GM12878 (cell line): ENCODE results near the gene LIG3.

Experiments
- CBFB ChIP-seq: IDR thresholded peaks from 2 replicates; pipeline ENCODE4 v1.6.1; 2016; ENCODE audit warnings: antibody characterized with exemption, low read depth
- CEBPB ChIP-seq, 2 experiments: fragments of 150-350 bp in 1 of 2; IDR thresholded peaks; 2 replicates each; pipeline ENCODE4 v1.6.1; 2012 to 2014; ENCODE audit warnings: low read depth in 2 of 2, low read length in 2 of 2, borderline replicate concordance in 1 of 2, inconsistent platforms in 1 of 2
- FOS ChIP-seq: IDR thresholded peaks from 3 replicates; pipeline ENCODE4 v1.6.1; 2011; ENCODE audit warnings: borderline replicate concordance; ENCODE audit not compliant: insufficient read length; ENCODE audit errors: extremely low read depth
- MAX ChIP-seq: IDR thresholded peaks from 2 replicates; pipeline ENCODE4 v1.6.1; 2012; ENCODE audit warnings: low read depth, low read length, improper control_type of control experiment
- MTA3 ChIP-seq: IDR thresholded peaks from 2 replicates; pipeline ENCODE4 v1.6.1; 2012; ENCODE audit warnings: low read length, inconsistent platforms, borderline replicate concordance
- POLR2AphosphoS5 ChIP-seq: IDR thresholded peaks from 2 replicates; pipeline ENCODE4 v1.6.1; 2011; ENCODE audit warnings: mild to moderate bottlenecking, low read length, inconsistent platforms
- POU2F2 ChIP-seq: IDR thresholded peaks from 3 replicates; pipeline ENCODE4 v1.6.1; 2011; ENCODE audit warnings: low read depth, mild to moderate bottlenecking, low read length, borderline replicate concordance
- ZNF622 ChIP-seq: fragments of 450-650 bp; IDR thresholded peaks from 2 replicates; pipeline ENCODE4 v1.6.1; 2017; ENCODE audit warnings: mild to moderate bottlenecking, inconsistent platforms
- TF ChIP-seq, protein P1 (sequence below), 3 experiments: IDR thresholded peaks in 2 of 3; conservative IDR thresholded peaks in 1 of 3; 2 replicates each; pipeline ENCODE4 v1.5.1; 2011; ENCODE audit warnings: low read depth in 3 of 3, low read length in 3 of 3, mild to moderate bottlenecking in 3 of 3, control low read depth in 2 of 3, moderate library complexity in 2 of 3, inconsistent platforms in 1 of 3, mixed read lengths in 1 of 3; ENCODE audit not compliant: control insufficient read depth in 2 of 3, insufficient read depth in 1 of 3; ENCODE audit errors: extremely low read depth in 1 of 3

- no peak for TF ChIP-seq MTA3
- no peak for TF ChIP-seq POU2F2
- TF ChIP-seq, protein P1, sequence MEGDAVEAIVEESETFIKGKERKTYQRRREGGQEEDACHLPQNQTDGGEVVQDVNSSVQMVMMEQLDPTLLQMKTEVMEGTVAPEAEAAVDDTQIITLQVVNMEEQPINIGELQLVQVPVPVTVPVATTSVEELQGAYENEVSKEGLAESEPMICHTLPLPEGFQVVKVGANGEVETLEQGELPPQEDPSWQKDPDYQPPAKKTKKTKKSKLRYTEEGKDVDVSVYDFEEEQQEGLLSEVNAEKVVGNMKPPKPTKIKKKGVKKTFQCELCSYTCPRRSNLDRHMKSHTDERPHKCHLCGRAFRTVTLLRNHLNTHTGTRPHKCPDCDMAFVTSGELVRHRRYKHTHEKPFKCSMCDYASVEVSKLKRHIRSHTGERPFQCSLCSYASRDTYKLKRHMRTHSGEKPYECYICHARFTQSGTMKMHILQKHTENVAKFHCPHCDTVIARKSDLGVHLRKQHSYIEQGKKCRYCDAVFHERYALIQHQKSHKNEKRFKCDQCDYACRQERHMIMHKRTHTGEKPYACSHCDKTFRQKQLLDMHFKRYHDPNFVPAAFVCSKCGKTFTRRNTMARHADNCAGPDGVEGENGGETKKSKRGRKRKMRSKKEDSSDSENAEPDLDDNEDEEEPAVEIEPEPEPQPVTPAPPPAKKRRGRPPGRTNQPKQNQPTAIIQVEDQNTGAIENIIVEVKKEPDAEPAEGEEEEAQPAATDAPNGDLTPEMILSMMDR (IDR thresholded peaks at IDR 0.05 in 2 of 3, conservative IDR thresholded peaks at IDR 0.05 in 1 of 3; ENCODE audit: control insufficient read depth in 2 of 3, extremely low read depth in 1 of 3, insufficient read depth in 1 of 3, low read depth in 3 of 3, low read length in 3 of 3) = no peak
- TF ChIP-seq CEBPB (IDR thresholded peaks at IDR 0.05; ENCODE audit: borderline replicate concordance in 1 of 2, low read depth in 2 of 2, low read length in 2 of 2) = no peak
- TF ChIP-seq FOS = no peak
- no peak for TF ChIP-seq POLR2AphosphoS5
- no peak for TF ChIP-seq CBFB
- no peak for TF ChIP-seq MAX
- no peak for TF ChIP-seq ZNF622
These were observed 16.3 kb downstream of the LIG3 start for GRCh38 chr17:34996422-34997285.
